Measurements from ENCODE around the gene GRIA3. TPM values are rescaled to one million over a fixed set of nuclear protein-coding genes. Genes with fewer than 3 reads are reported as not detected.

Gene GRIA3
- total RNA-seq, 6 experiments from 2014 or later: 14.4 to 25.9 (median 18.0) TPM

GRCh38 chrX:123189338-123189737 is 5.3 kb downstream of the GRIA3 start:
- Mint-ChIP-seq H3K27me3 (ENCODE audit: insufficient read depth) (no peaks in the 10 kb centered on the region; the same call in 1 of the 2 replicates), H3K36me3 (ENCODE audit: low read depth) (peaks cover 6% of the 10 kb centered on the region; the same call in 1 of the 2 replicates), H3K27ac (no peak overlapping the region), H3K4me1 (ENCODE audit: low read depth) (peaks cover 32% of the 10 kb centered on the region), H3K4me3 (no peak overlapping the region), H3K9me3 (no peaks in the 10 kb centered on the region)
- TF ChIP-seq CTCF (IDR thresholded peaks at IDR 0.05): no peak
- DNase-seq: no peak

GRCh38 chrX:123190096-123190495 is 6.0 kb downstream of the GRIA3 start:
- H3K4me1 Mint-ChIP-seq (ENCODE audit: low read depth): peaks cover 32% of the 10 kb centered on the region
- no peak overlapping the region for H3K4me3 Mint-ChIP-seq
- no peaks in the 10 kb centered on the region for H3K9me3 Mint-ChIP-seq
- no peak overlapping the region for H3K27ac Mint-ChIP-seq
- DNase-seq: no peak
- peaks cover 6% of the 10 kb centered on the region; the same call in 1 of the 2 replicates for H3K36me3 Mint-ChIP-seq (ENCODE audit: low read depth)
- no peak for TF ChIP-seq CTCF (IDR thresholded peaks at IDR 0.05)
- no peaks in the 10 kb centered on the region; the same call in 1 of the 2 replicates for H3K27me3 Mint-ChIP-seq (ENCODE audit: insufficient read depth)

- TF ChIP-seq CTCF (IDR thresholded peaks at IDR 0.05): no peak
- no peak overlapping the region for H3K27ac Mint-ChIP-seq
- H3K27me3 Mint-ChIP-seq (ENCODE audit: insufficient read depth): no peaks in the 10 kb centered on the region
- no peak for DNase-seq
- H3K36me3 Mint-ChIP-seq (ENCODE audit: low read depth): peaks cover 6% of the 10 kb centered on the region; the same call in 1 of the 2 replicates
- H3K9me3 Mint-ChIP-seq: no peaks in the 10 kb centered on the region
- peaks cover 8% of the 10 kb centered on the region for H3K4me1 Mint-ChIP-seq (ENCODE audit: low read depth)
- H3K4me3 Mint-ChIP-seq: no peak overlapping the region
These were observed 9.0 kb downstream of the GRIA3 start for GRCh38 chrX:123193101-123193500.

- no peak for TF ChIP-seq CTCF (IDR thresholded peaks at IDR 0.05)
- DNase-seq: no peak
- H3K36me3 Mint-ChIP-seq (ENCODE audit: low read depth): peaks cover 5% of the 10 kb centered on the region; the same call in 1 of the 2 replicates
- no peak overlapping the region for H3K27ac Mint-ChIP-seq
- H3K27me3 Mint-ChIP-seq (ENCODE audit: insufficient read depth): no peaks in the 10 kb centered on the region
- no peak overlapping the region for H3K4me3 Mint-ChIP-seq
- H3K9me3 Mint-ChIP-seq: no peaks in the 10 kb centered on the region
- peaks cover 9% of the 10 kb centered on the region; the same call in 1 of the 2 replicates for H3K4me1 Mint-ChIP-seq (ENCODE audit: low read depth)
These were observed 15.3 kb downstream of the GRIA3 start for GRCh38 chrX:123199338-123199737.

GRCh38 chrX:123201720-123202119 is 17.6 kb downstream of the GRIA3 start:
- Mint-ChIP-seq H3K36me3 (ENCODE audit: low read depth) (peaks cover 5% of the 10 kb centered on the region; the same call in 1 of the 2 replicates), H3K4me3 (no peak overlapping the region), H3K9me3 (no peaks in the 10 kb centered on the region), H3K27ac (no peak overlapping the region), H3K4me1 (ENCODE audit: low read depth) (peaks cover 9% of the 10 kb centered on the region; the same call in 1 of the 2 replicates), H3K27me3 (ENCODE audit: insufficient read depth) (no peaks in the 10 kb centered on the region)
- no peak for DNase-seq
- no peak for TF ChIP-seq CTCF (IDR thresholded peaks at IDR 0.05)

Data from HFFc6 (cell line).